ENCODE measurements around the gene FAM227B. TPM values are rescaled to one million over a fixed set of nuclear protein-coding genes. Genes with fewer than 3 reads are reported as not detected.

Gene FAM227B
- total RNA-seq, 1 donor from 2014 or later: 7.8 TPM

GRCh38 chr15:49327927-49328326, 292.7 kb downstream of the FAM227B start:
- Histone ChIP-seq H3K27me3 (ENCODE audit: control insufficient read depth in 3 of 3, insufficient read depth in 3 of 3, low read length in 3 of 3) (no peaks in the 10 kb centered on the region), H3K4me1 (ENCODE audit: control insufficient read depth in 3 of 3, insufficient read depth in 3 of 3, low read length in 3 of 3) (no peaks in the 10 kb centered on the region), H3K9ac (ENCODE audit: low read depth in 1 of 3, low read length in 3 of 3) (no peak overlapping the region), H3K4me3 (ENCODE audit: low read length in 3 of 3) (no peak overlapping the region), H3K27ac (ENCODE audit: low read depth, low read length) (no peak overlapping the region), H3K36me3 (ENCODE audit: control insufficient read depth in 3 of 3, insufficient read depth in 3 of 3, low read length in 3 of 3) (peaks cover 0 to 11% (median 4%) of the 10 kb centered on the region in 3 donors), H3K9me3 (ENCODE audit: control insufficient read depth in 3 of 3, low read length in 3 of 3) (no peaks in the 10 kb centered on the region)

DNA sequence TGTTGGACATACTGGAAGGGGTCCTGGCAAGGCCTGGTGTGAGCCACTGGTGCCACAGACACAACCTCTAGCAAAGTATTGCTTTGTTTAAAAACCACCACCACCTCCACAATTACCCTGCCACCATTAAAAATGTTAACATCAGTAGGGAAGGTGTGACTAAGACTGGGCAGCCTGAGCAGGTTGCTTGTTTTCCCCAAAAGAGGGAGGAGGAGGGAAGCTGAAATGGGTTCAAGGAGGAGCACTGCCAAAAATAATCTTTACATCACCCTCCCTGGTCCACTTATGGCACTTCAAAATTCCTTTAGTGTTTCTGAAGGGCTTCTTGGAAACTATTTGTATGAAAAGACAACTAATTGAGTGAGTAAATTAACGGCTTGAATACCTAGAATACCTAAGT, 297.4 kb downstream of the FAM227B start:
- Histone ChIP-seq H3K4me1 (ENCODE audit: control insufficient read depth in 3 of 3, insufficient read depth in 3 of 3, low read length in 3 of 3) (no peaks in the 10 kb centered on the region), H3K4me3 (ENCODE audit: low read length in 3 of 3) (no peak overlapping the region), H3K36me3 (ENCODE audit: control insufficient read depth in 3 of 3, insufficient read depth in 3 of 3, low read length in 3 of 3) (peaks cover 3 to 20% (median 11%) of the 10 kb centered on the region in 3 donors), H3K27ac (ENCODE audit: low read depth, low read length) (no peak overlapping the region), H3K9me3 (ENCODE audit: control insufficient read depth in 3 of 3, low read length in 3 of 3) (no peaks in the 10 kb centered on the region), H3K27me3 (ENCODE audit: control insufficient read depth in 3 of 3, insufficient read depth in 3 of 3, low read length in 3 of 3) (no peaks in the 10 kb centered on the region), H3K9ac (ENCODE audit: low read depth in 1 of 3, low read length in 3 of 3) (no peak overlapping the region)

DNA sequence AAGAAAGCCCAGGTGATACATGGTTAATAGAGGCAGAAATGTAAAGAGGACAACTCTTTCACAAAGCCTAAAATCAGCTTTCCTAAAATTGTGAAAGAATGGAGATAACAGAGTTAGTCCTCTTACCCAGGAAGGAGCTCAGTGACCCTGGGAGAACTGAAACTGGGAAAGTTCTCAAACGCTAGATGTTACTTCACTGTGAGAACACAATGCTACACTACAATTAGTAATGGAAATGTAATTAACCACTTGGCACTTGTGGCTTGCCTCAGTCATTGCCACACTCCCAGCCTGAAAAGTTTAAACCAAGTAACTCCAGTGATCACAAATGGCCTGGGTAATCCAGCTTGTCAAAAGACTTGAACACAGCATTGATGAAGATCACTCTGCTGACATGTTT, 300.3 kb downstream of the FAM227B start:
- Histone ChIP-seq H3K36me3 (ENCODE audit: control insufficient read depth in 3 of 3, insufficient read depth in 3 of 3, low read length in 3 of 3) (peaks cover 3 to 17% (median 6%) of the 10 kb centered on the region in 3 donors), H3K4me3 (ENCODE audit: low read length in 3 of 3) (no peak overlapping the region), H3K9me3 (ENCODE audit: control insufficient read depth in 3 of 3, low read length in 3 of 3) (no peaks in the 10 kb centered on the region), H3K27ac (ENCODE audit: low read depth, low read length) (no peak overlapping the region), H3K4me1 (ENCODE audit: control insufficient read depth in 3 of 3, insufficient read depth in 3 of 3, low read length in 3 of 3) (peaks cover 0 to 2% (median 0%) of the 10 kb centered on the region in 3 donors), H3K27me3 (ENCODE audit: control insufficient read depth in 3 of 3, insufficient read depth in 3 of 3, low read length in 3 of 3) (no peaks in the 10 kb centered on the region), H3K9ac (ENCODE audit: low read depth in 1 of 3, low read length in 3 of 3) (no peak overlapping the region)

GRCh38 chr15:49315391-49315823, 305.2 kb downstream of the FAM227B start:
- peaks cover 0 to 9% (median 3%) of the 10 kb centered on the region in 3 donors for H3K36me3 ChIP-seq (ENCODE audit: control insufficient read depth in 3 of 3, insufficient read depth in 3 of 3, low read length in 3 of 3)

DNA sequence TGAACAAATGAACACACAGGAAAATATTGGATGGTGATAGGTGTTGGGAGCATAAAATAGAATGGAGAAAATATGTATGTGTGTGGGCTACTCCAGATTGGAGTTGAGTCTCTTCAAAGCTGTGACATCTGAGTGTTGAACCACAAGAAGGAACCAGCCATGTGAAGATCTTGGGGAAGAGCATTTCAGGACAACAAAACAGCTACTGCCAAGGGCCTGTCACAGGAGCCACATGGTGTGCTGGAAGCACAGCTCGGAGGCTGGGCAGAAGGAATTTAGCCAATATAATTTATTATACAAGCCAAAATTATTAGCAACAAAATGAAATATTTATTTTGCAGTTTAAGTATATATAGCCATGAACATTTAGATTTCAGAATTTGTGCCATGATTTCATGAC, 305.9 kb downstream of the FAM227B start:
- Histone ChIP-seq H3K27me3 (ENCODE audit: control insufficient read depth in 3 of 3, insufficient read depth in 3 of 3, low read length in 3 of 3) (no peaks in the 10 kb centered on the region), H3K36me3 (ENCODE audit: control insufficient read depth in 3 of 3, insufficient read depth in 3 of 3, low read length in 3 of 3) (peaks cover 0 to 3% (median 0%) of the 10 kb centered on the region in 3 donors), H3K4me3 (ENCODE audit: low read length in 3 of 3) (peak overlapping the region in 1 of 3 donors; percentile 20), H3K9ac (ENCODE audit: low read depth in 1 of 3, low read length in 3 of 3) (no peak overlapping the region), H3K4me1 (ENCODE audit: control insufficient read depth in 3 of 3, insufficient read depth in 3 of 3, low read length in 3 of 3) (peaks cover 7 to 9% (median 8%) of the 10 kb centered on the region in 3 donors), H3K9me3 (ENCODE audit: control insufficient read depth in 3 of 3, low read length in 3 of 3) (no peaks in the 10 kb centered on the region), H3K27ac (ENCODE audit: low read depth, low read length) (no peak overlapping the region)

More at GRCh38 chr15:49315391-49315823, 305.2 kb downstream of the FAM227B start:
- Histone ChIP-seq H3K27ac (ENCODE audit: low read depth, low read length) (no peak overlapping the region), H3K27me3 (ENCODE audit: control insufficient read depth in 3 of 3, insufficient read depth in 3 of 3, low read length in 3 of 3) (no peaks in the 10 kb centered on the region), H3K4me1 (ENCODE audit: control insufficient read depth in 3 of 3, insufficient read depth in 3 of 3, low read length in 3 of 3) (peaks cover 5 to 7% (median 5%) of the 10 kb centered on the region in 3 donors), H3K9ac (ENCODE audit: low read depth in 1 of 3, low read length in 3 of 3) (no peak overlapping the region), H3K9me3 (ENCODE audit: control insufficient read depth in 3 of 3, low read length in 3 of 3) (no peaks in the 10 kb centered on the region), H3K4me3 (ENCODE audit: low read length in 3 of 3) (no peak overlapping the region)

DNA sequence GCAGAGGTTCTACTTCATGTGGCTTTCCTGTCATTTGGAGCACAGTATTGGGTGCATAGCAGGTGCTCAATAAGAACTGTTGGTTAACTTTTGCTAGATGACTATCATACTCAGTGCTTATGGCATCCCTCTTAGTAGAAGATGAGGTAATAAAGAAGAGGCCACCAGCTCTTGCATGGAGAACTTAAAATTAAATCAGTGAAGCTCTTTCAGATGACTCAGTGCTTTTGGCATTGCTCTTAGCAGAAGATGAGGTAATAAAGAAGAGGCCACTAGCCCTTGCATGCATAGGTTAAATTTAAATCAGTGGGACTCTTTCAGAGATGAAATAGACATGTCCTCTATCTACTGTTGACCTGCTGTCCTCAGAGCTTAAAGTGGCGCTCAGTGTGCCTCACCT, 307.0 kb downstream of the FAM227B start:
- Histone ChIP-seq H3K4me1 (ENCODE audit: control insufficient read depth in 3 of 3, insufficient read depth in 3 of 3, low read length in 3 of 3) (peaks cover 10 to 12% (median 11%) of the 10 kb centered on the region in 3 donors), H3K9me3 (ENCODE audit: control insufficient read depth in 3 of 3, low read length in 3 of 3) (no peaks in the 10 kb centered on the region), H3K9ac (ENCODE audit: low read depth in 1 of 3, low read length in 3 of 3) (no peak overlapping the region), H3K36me3 (ENCODE audit: control insufficient read depth in 3 of 3, insufficient read depth in 3 of 3, low read length in 3 of 3) (peaks cover 0 to 3% (median 0%) of the 10 kb centered on the region in 3 donors), H3K27me3 (ENCODE audit: control insufficient read depth in 3 of 3, insufficient read depth in 3 of 3, low read length in 3 of 3) (no peaks in the 10 kb centered on the region), H3K4me3 (ENCODE audit: low read length in 3 of 3) (no peak overlapping the region), H3K27ac (ENCODE audit: low read depth, low read length) (no peak overlapping the region)

DNA sequence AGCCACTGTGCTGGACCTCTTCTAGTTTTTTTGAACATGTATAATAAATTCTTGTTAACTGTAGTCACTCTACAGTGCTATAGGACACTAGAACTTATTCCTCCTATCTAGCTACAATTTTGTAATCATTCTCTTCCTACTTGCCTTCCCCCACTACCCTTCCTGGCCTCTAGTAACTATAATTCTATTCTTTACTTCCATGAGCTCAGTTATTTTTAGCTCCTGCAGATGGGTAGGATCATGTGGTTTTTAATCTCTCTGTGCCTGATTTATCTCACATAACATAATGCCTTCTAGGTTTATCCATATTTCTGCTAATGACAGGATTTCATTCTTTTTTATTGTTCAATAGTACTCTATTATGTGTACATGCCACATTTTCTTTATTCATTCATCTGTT, 310.7 kb downstream of the FAM227B start:
- Histone ChIP-seq H3K36me3 (ENCODE audit: control insufficient read depth in 3 of 3, insufficient read depth in 3 of 3, low read length in 3 of 3) (peaks cover 0 to 5% (median 0%) of the 10 kb centered on the region in 3 donors), H3K4me1 (ENCODE audit: control insufficient read depth in 3 of 3, insufficient read depth in 3 of 3, low read length in 3 of 3) (peaks cover 8 to 14% (median 13%) of the 10 kb centered on the region in 3 donors), H3K9ac (ENCODE audit: low read depth in 1 of 3, low read length in 3 of 3) (no peak overlapping the region), H3K9me3 (ENCODE audit: control insufficient read depth in 3 of 3, low read length in 3 of 3) (no peaks in the 10 kb centered on the region), H3K4me3 (ENCODE audit: low read length in 3 of 3) (no peak overlapping the region), H3K27ac (ENCODE audit: low read depth, low read length) (no peak overlapping the region), H3K27me3 (ENCODE audit: control insufficient read depth in 3 of 3, insufficient read depth in 3 of 3, low read length in 3 of 3) (no peaks in the 10 kb centered on the region)

DNA sequence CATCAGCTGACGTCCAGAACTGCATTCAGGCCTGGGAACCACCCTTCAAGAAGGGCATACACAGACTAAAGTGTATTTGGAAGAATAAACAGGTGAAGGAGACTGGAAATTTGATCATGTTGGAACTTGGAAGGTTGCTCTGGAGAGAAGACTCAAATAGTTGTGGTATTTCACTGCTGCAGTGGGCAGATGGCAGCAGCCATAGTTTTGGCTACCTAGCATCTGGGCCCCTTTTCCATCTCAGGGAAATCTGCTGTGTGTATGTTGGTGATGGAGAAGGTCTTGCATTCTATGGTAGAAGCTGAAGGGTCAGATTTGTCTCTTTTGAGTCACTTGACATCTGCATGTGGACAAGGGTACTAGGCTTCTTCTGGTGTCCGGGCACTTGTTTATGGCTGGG, 311.9 kb downstream of the FAM227B start:
- no peaks in the 10 kb centered on the region for H3K27me3 ChIP-seq (ENCODE audit: control insufficient read depth in 3 of 3, insufficient read depth in 3 of 3, low read length in 3 of 3)
- H3K4me1 ChIP-seq (ENCODE audit: control insufficient read depth in 3 of 3, insufficient read depth in 3 of 3, low read length in 3 of 3): peaks cover 6 to 12% (median 8%) of the 10 kb centered on the region in 3 donors
- H3K9me3 ChIP-seq (ENCODE audit: control insufficient read depth in 3 of 3, low read length in 3 of 3): no peaks in the 10 kb centered on the region
- H3K9ac ChIP-seq (ENCODE audit: low read depth in 1 of 3, low read length in 3 of 3): no peak overlapping the region
- peaks cover 0 to 7% (median 2%) of the 10 kb centered on the region in 3 donors for H3K36me3 ChIP-seq (ENCODE audit: control insufficient read depth in 3 of 3, insufficient read depth in 3 of 3, low read length in 3 of 3)
- no peak overlapping the region for H3K27ac ChIP-seq (ENCODE audit: low read depth, low read length)
- no peak overlapping the region for H3K4me3 ChIP-seq (ENCODE audit: low read length in 3 of 3)

GRCh38 chr15:49306551-49306950, 314.1 kb downstream of the FAM227B start:
- H3K4me1 ChIP-seq (ENCODE audit: control insufficient read depth in 3 of 3, insufficient read depth in 3 of 3, low read length in 3 of 3): peaks cover 5 to 9% (median 8%) of the 10 kb centered on the region in 3 donors
- no peak overlapping the region for H3K4me3 ChIP-seq (ENCODE audit: low read length in 3 of 3)
- no peak overlapping the region for H3K9ac ChIP-seq (ENCODE audit: low read depth in 1 of 3, low read length in 3 of 3)
- no peak overlapping the region for H3K27ac ChIP-seq (ENCODE audit: low read depth, low read length)
- H3K9me3 ChIP-seq (ENCODE audit: control insufficient read depth in 3 of 3, low read length in 3 of 3): no peaks in the 10 kb centered on the region
- peaks cover 2 to 8% (median 2%) of the 10 kb centered on the region in 3 donors for H3K36me3 ChIP-seq (ENCODE audit: control insufficient read depth in 3 of 3, insufficient read depth in 3 of 3, low read length in 3 of 3)
- no peaks in the 10 kb centered on the region for H3K27me3 ChIP-seq (ENCODE audit: control insufficient read depth in 3 of 3, insufficient read depth in 3 of 3, low read length in 3 of 3)

DNA sequence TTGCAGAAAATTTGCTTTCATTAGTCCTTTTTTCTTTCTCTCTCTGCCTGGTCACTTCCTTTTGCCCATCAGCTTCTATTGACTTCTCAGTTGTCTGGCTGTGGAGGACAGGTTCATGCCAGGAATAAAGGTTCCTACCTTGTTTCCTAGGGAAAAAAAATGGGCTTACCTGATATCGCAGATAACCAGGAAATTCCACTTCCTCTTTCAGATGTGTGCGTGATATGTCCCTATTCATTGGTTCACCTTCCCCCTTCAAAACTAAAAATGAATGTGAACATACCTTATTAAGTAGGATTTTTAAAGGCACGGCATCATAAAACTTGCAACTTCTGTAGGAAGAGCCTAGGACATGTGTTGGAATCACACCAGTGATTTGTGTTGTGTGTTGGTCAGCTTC, 317.6 kb downstream of the FAM227B start:
- H3K36me3 ChIP-seq (ENCODE audit: control insufficient read depth in 3 of 3, insufficient read depth in 3 of 3, low read length in 3 of 3): peaks cover 2 to 8% (median 3%) of the 10 kb centered on the region in 3 donors
- H3K27ac ChIP-seq (ENCODE audit: low read depth, low read length): no peak overlapping the region
- peaks cover 0 to 3% (median 0%) of the 10 kb centered on the region in 3 donors for H3K4me1 ChIP-seq (ENCODE audit: control insufficient read depth in 3 of 3, insufficient read depth in 3 of 3, low read length in 3 of 3)
- no peak overlapping the region for H3K4me3 ChIP-seq (ENCODE audit: low read length in 3 of 3)
- no peak overlapping the region for H3K9ac ChIP-seq (ENCODE audit: low read depth in 1 of 3, low read length in 3 of 3)
- H3K27me3 ChIP-seq (ENCODE audit: control insufficient read depth in 3 of 3, insufficient read depth in 3 of 3, low read length in 3 of 3): no peaks in the 10 kb centered on the region
- peaks cover 0 to 2% (median 0%) of the 10 kb centered on the region in 3 donors for H3K9me3 ChIP-seq (ENCODE audit: control insufficient read depth in 3 of 3, low read length in 3 of 3)
